ENCODE results near the gene TGFBI.

TGFBI gene

DNA sequence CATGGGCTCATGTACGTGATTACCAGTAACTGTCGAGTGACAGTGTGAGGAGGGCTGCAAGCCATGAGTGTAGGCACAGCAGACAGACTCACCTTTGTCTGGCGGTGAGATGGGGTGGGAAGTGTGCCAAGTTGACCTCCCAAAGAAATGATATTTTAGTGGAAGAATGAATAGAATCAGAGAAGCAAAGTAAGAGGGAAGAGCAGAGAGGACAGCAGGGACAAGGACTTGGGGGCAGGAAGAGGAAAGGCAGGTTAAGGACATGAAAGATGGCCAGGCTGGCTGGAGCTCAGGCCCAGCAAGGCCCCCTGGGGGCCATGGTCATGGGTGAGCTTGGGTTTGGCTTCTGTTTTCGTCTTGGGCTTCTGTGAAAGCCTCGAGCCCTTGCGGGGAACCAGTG, 20.2 kb downstream of the TGFBI start:
- no peak for DNase-seq

DNA sequence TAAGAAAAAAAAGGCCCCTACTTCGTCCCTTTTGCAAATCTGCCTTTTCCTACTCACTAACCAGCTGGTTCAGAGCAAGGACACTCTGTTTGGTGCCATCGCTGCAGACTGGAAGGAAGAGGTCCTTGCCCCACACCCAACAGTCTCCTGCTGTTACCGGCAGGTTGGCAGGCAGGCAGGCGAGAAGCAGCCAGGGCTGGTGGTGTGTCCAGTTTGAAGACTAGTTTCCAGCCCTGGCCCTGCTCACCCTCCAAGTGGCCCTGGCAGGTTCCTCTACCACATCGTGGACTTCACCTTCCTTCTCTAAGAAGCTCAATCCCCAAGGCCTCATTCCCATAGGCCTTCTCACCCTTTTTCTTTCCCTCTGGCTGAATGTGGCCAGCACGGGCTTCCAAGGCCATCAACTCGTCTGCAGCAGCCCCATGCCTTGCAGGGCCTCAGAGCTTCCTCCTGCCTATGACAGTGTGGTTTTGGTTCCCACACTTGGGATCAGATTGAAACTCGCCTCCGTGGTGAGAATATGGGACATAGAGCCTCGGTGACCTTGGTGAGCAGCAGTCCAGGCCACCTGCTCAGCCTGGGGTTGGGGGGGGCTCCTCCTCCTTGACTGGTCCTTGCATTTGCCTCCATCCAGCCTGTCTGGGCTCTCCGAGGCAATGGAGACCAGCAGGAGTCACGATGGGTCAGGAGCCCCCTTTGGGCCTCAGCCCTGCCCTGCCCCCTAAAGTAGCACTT, 22.9 kb downstream of the TGFBI start:
- no peak for DNase-seq

GRCh38 chr5:136052692-136053335, 24.0 kb downstream of the TGFBI start:
- no peak for DNase-seq

GRCh38 chr5:136053336-136054141, 24.8 kb downstream of the TGFBI start:
- DNase-seq: peak; percentile 97

GRCh38 chr5:136054142-136055019, 25.6 kb downstream of the TGFBI start:
- DNase-seq: peak; percentile 78

GRCh38 chr5:136055612-136056309, 27.0 kb downstream of the TGFBI start:
- DNase-seq: no peak

- no peak for DNase-seq
These were observed 27.5 kb downstream of the TGFBI start for GRCh38 chr5:136056336-136056735.

DNA sequence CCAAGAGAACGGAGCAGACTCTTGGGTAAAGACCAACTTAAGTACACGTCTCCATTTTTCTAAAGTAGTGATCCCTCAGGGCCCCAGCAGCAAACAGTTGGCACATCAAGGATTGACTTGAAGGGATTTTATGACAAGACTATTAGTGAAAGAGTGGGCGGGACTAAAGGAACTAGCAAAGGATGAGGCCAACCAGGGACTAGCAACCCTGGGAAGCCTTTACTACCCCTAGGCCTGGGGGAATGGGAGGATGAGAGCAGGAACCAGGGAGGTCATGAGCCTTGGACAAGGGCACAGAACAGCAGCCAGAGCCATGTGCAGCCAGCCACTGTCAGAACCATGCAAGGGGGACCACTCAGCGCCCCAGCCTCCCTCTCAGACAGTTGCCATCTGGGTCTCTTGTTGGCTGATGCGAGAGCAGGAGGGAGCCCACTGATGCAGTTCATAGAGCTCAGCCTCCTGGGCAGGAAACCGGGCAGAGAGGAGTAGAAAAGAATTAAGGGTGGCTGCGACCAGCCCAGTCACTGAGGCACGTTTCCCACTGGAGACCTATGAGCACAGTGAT, 28.1 kb downstream of the TGFBI start:
- no peak for DNase-seq

DNA sequence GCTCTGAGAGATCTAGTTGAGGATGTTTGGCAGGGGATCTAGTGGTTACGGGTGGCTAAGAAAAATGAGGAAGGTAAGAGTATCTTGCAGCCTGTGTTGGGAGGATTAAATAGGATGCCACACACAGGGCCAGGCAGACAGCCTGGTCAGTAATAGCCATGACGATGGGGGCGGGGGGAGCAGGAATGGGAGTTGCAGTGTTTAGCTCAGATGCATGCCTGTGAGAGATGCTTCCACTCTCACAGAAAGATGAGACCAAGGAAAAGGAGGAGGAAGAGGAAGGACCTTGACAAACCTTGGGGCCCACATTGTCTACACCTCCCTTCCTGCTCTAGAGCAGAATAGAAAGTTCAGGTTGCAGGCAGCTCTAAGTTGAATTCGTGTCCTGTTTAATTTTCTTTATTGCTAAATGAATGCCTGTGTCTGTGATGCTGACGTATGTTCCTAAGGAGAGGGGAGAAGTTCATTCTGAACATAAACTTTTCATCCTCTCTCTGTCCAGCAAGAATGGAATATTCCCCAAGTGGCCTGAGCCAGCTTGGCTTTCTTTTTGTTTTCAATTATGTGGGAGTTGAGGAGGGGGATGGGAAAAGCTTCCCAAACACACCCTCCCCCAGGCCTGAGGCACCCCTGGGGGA, 28.7 kb downstream of the TGFBI start:
- no peak for DNase-seq

DNA sequence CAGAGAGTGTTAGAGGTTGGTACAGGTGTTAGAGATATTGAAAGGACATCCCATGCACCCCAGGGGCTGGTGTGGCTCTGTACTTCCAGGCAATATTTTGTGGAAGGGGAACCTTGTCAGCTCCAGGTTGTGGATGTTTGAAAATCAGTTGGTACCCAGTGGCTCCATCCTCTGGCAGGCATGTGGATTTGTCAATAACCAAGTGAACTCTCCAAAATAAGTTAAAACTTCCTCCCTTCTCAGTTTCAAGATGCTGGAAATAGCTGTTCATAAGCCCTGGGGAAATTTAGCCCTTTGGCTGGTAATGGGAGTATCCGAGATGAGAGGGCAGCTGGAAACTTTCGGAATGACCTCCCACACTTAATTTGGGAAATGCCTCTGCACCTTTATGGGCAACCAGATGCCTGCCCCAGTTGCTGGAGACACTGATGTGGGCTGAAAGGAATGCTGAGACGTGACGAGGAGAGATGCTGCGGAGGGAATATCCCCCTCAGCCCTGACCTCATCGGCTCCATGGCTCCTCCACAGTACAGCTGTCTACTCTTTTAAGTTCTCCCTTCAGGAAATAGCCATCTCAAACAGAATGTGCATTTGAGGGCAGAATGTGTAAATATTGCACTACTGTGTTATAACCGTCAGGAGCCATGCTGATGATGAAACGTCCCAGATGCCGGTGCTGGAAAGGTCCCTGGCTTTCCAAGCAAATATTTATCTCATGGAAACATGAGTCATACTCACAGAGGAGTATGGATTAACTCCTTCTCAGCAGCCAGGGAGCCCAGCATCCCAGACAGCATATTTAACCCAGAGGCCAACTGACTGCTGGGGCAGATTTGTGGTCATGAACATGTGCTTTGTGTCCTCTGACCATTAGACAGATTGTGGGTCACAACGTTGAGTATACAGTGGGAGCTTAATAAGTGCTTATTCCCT, 29.5 kb downstream of the TGFBI start:
- DNase-seq: peak; percentile 98

- DNase-seq: no peak
These were observed 30.2 kb downstream of the TGFBI start for GRCh38 chr5:136058972-136059354.

DNA sequence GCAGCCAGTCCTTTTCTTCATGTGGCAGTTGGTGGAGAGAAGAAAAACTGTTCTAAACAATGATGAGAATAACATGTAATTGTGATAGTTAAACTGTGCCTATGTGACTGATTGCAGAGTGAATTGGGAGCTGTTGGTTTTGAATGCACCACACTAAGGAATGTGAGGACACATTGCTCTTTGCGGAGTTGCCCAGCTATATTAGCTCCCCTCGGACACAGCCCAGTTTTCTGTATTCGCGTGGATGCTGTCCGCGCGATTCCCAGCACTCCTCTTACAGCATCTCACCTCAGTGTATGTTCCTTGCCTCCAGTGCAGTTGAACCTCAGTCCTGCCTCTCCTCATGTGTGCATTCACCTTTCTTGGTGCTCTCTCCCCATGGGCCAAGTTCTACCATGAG, 32.2 kb downstream of the TGFBI start:
- DNase-seq: no peak

DNA sequence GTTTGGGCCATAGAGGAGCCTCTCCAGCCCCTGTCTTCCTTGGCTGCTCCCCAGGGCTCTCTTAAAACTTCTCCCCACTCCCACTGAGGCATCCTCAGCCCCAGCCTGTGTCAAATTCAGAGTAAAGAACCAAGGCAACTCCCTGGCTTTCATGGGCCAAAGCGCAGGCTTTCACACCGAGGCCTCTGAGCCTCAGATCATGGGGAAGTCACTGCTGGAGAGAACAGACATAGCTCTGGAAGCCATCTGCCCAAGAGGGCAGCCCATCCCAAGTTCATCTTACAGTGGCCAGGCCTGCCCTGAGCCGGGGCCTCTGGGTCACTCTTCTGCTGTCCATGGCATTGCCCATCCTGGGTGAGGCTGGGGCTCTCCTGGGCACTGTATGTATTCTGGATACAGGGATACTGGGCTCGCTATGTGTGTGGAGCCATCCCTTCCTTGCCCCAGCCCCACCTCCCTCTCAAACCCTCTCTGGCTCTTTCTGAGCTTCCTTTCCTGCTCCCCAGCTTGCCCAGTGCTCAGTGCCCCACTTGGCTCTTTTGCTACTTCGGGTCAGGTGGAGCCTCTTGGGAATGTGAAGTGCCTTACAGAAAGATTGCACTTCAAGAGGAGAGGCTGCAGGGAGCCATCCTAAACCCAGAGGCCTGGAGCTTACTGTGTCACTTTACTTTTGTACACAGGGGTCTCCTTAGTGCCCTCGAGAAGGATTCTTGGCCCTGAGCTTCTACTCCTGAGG, 33.0 kb downstream of the TGFBI start:
- no peak for DNase-seq

DNA sequence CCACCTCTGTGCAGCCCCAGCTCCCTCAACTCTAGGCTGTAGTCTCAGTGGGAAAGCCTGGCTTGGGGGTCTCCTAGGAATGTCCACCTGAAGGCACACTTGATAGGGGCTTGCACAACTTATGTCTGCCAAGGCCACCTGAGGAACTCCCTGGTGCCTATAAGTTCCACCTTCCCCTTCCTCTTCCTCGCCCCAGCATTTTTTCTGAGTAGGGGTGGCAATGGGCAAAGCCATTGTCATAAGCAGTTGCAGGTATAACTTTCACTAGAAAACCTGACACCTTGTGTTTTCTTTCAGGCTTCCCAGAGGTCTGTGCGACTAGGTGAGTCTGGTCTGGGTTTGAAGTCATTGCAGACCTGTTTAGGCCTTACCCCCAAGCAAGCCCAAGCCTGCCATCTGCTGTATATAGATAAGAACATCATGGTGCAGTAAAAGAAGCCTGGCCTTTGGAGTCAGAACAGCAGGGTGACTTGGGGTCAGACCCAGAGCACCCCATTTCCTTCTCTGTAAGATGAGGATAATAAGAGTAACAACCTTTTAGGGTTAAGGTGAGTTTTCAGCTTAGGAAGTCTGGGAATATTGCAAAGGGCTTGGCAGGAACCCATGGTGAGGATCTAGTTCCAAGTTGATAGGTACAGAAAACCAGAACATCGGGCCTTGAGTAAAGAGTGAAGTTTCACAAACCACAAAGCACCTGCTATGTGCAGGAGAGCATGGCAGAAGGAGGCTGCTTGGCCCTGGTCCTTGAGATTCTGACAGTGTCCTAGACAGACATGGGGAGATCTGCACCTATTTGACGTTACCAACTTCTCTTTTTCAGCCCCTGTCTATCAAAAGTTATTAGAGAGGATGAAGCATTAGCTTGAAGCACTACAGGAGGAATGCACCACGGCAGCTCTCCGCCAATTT, 33.8 kb downstream of the TGFBI start:
- DNase-seq: no peak

GRCh38 chr5:136063778-136064465, 35.1 kb downstream of the TGFBI start:
- DNase-seq: no peak

DNA sequence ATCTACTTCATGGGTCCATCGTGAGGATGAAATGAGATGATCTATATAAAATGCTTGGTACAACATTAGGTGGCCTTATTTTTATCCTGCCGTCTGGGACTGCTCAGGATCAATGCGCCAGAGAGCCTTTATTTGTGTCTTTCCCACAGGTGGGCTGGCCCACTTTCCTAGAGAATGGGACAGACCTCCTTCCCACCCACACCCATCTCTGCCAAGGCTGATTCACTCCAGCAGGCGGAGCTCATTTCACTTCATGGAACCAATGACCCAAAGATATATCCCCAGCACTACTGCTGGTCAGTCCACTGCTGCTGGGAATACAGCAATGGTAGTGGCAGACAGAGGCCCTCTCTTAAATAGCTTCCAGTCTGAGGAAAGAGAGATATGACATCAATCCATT, 35.7 kb downstream of the TGFBI start:
- no peak for DNase-seq

GRCh38 chr5:136065588-136065987, 36.8 kb downstream of the TGFBI start:
- no peak for DNase-seq

Measured in fibroblast of skin of scalp (primary cell).